Measurements from ENCODE around the gene PMEPA1.

- no peak for TF ChIP-seq POLR2A (IDR thresholded peaks at IDR 0.05; ENCODE audit: low read length)
- no peak for TF ChIP-seq GATA1 (IDR thresholded peaks at IDR 0.05; ENCODE audit: low read depth, low read length)
These were observed 57.8 kb downstream of the PMEPA1 start for GRCh38 chr20:57651881-57652605.

Measured in erythroblast (primary cell).